LNCaP clone FGC (cell line): ENCODE measurements around the gene EIF4G3.
"Not testable (repeated sequence)": the region's sequence is repeated elsewhere in the genome, so short reads cannot be mapped to it uniquely, and the experiment has no call there.

Experiments used
- DNase-seq: peaks from one replicate; pipeline ENCODE4 v3.0.0-alpha.2; 2011; ENCODE audit warnings: low read depth
- H3K4me3 ChIP-seq: 2 replicates; pipeline ENCODE4 v1.5.1; 2011; ENCODE audit warnings: mild to moderate bottlenecking, low read depth, low read length, control low read depth
- CTCF ChIP-seq: IDR thresholded peaks from 2 replicates; pipeline ENCODE4 v1.5.1; 2012; ENCODE audit warnings: mild to moderate bottlenecking; ENCODE audit not compliant: control insufficient read depth, insufficient read depth; ENCODE audit errors: extremely low read depth

Gene EIF4G3

GRCh38 chr1:21032741-21033140, 144.0 kb downstream of the EIF4G3 start:
- no peak overlapping the region for H3K4me3 ChIP-seq
- DNase-seq, result no peak
- no peak for TF ChIP-seq CTCF

- TF ChIP-seq CTCF, result no peak
- DNase-seq, result no peak
- no peak overlapping the region for H3K4me3 ChIP-seq
Measured at GRCh38 chr1:21030181-21030580, 146.5 kb downstream of the EIF4G3 start.

- no peak overlapping the region for H3K4me3 ChIP-seq
- TF ChIP-seq CTCF, result no peak
- no peak for DNase-seq
Measured at GRCh38 chr1:21028520-21029145, 148.1 kb downstream of the EIF4G3 start.

- no peak overlapping the region for H3K4me3 ChIP-seq
- no peak for TF ChIP-seq CTCF
- DNase-seq, result no peak
Measured at GRCh38 chr1:21027805-21028204, 148.9 kb downstream of the EIF4G3 start.

GRCh38 chr1:21024918-21025317, 151.8 kb downstream of the EIF4G3 start:
- no peak for DNase-seq
- TF ChIP-seq CTCF, result no peak
- H3K4me3 ChIP-seq, result no peak overlapping the region

GRCh38 chr1:21024136-21024896, 152.4 kb downstream of the EIF4G3 start:
- H3K4me3 ChIP-seq, DNase-seq: not testable (repeated sequence)

- peak; percentile 87 for DNase-seq
- H3K4me3 ChIP-seq, result peak overlapping the region; percentile 10; the same call in 1 of the 2 replicates
- TF ChIP-seq CTCF, result no peak
Measured at GRCh38 chr1:21022279-21023040, 154.2 kb downstream of the EIF4G3 start.
